HFFc6 (cell line): ENCODE data around the gene LARGE1. TPM values are rescaled to one million over a fixed set of nuclear protein-coding genes. Genes with fewer than 3 reads are reported as not detected.

Experiments used
- DNase-seq: peaks from one replicate; pipeline ENCODE4 v3.0.0-alpha.2; 2018
- H3K27ac Mint-ChIP-seq: 2 replicates; pipeline ENCODE4 v1.8.0; 2020; ENCODE audit warnings: mild to moderate bottlenecking, mixed read lengths
- H3K27me3 Mint-ChIP-seq: 2 replicates; pipeline ENCODE4 v1.8.0; 2021; ENCODE audit warnings: mild to moderate bottlenecking, moderate library complexity, mixed read lengths; ENCODE audit not compliant: insufficient read depth
- H3K36me3 Mint-ChIP-seq: 2 replicates; pipeline ENCODE4 v1.8.0; 2021; ENCODE audit warnings: low read depth, mixed read lengths
- H3K4me1 Mint-ChIP-seq: 2 replicates; pipeline ENCODE4 v1.8.0; 2020; ENCODE audit warnings: low read depth, mixed read lengths
- H3K4me3 Mint-ChIP-seq: 2 replicates; pipeline ENCODE4 v1.8.0; 2020; ENCODE audit warnings: mild to moderate bottlenecking, moderate library complexity, mixed read lengths
- H3K9me3 Mint-ChIP-seq: 2 replicates; pipeline ENCODE4 v1.8.0; 2020; ENCODE audit warnings: mild to moderate bottlenecking, mixed read lengths
- total RNA-seq, 6 experiments: library from RNA; stranded (reverse); fragmentation: NEBNext Ultra II Directional; extraction: Animal tissue kit (Norgen Biotek cat#: 25700); gene quantifications; 2 replicates in 1 of 6; 3 replicates in 5 of 6; pipeline ENCODE4 v1.2.3, GENCODE V29; 2021
- TF ChIP-seq, protein P1 (sequence below): fragments of 200-600 bp; sonication (generic); IDR thresholded peaks from 2 replicates; pipeline ENCODE4 v1.5.0; 2021; ENCODE audit warnings: antibody characterized with exemption, mild to moderate bottlenecking

The LARGE1 gene
- total RNA-seq, 6 experiments from 2014 or later, result 4.9 to 7.3 (median 6.5) TPM

DNA sequence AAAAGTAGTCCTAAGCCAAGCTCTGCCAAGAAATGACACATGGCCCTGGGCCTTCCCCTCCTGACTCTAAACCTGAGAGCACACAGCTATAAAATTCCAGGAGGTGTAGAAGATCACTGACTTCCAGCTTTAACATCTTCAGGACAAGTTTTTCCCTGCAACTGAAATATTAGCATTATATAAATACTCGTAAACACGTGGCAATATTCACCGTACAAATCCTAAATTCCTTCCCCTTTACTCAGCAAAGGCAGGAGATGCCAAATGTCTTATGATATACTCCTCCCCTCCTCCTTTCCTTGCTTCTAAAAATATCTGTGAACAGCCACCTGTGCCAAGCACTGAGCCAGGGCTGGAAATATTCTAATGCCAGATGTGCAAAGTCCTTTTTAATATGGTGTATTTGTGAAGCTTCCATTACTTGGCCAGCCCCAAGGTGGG, 194.0 kb downstream of the LARGE1 start:
- Mint-ChIP-seq H3K4me3 (no peak overlapping the region), H3K27me3 (no peaks in the 10 kb centered on the region; the same call in 1 of the 2 replicates), H3K36me3 (peaks cover 15% of the 10 kb centered on the region; the same call in 1 of the 2 replicates), H3K27ac (peak overlapping the region; percentile 27), H3K4me1 (peaks cover 10% of the 10 kb centered on the region; the same call in 1 of the 2 replicates), H3K9me3 (peaks cover 63% of the 10 kb centered on the region)
- DNase-seq, result peak; percentile 25
- TF ChIP-seq, protein P1, sequence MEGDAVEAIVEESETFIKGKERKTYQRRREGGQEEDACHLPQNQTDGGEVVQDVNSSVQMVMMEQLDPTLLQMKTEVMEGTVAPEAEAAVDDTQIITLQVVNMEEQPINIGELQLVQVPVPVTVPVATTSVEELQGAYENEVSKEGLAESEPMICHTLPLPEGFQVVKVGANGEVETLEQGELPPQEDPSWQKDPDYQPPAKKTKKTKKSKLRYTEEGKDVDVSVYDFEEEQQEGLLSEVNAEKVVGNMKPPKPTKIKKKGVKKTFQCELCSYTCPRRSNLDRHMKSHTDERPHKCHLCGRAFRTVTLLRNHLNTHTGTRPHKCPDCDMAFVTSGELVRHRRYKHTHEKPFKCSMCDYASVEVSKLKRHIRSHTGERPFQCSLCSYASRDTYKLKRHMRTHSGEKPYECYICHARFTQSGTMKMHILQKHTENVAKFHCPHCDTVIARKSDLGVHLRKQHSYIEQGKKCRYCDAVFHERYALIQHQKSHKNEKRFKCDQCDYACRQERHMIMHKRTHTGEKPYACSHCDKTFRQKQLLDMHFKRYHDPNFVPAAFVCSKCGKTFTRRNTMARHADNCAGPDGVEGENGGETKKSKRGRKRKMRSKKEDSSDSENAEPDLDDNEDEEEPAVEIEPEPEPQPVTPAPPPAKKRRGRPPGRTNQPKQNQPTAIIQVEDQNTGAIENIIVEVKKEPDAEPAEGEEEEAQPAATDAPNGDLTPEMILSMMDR, result no peak

DNA sequence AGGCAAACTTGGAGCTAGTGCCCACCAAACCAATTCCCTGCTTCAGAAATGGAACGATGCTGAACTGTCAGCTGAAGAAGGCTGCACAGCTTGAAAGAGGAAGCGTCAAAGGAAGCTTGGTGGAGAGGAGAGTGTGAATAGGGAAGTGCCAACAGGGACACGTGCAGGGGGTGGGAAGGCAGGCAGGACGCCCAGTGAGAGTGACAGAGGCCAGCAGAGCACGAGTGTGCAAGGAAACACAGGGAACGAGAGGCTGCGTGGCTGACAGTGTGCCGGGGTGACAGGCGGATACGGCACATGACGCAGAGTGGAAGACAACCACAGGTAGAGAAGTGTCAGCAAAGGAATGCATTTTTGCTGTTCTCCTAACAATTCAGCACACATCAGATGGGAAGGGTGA, 196.4 kb downstream of the LARGE1 start:
- Mint-ChIP-seq H3K9me3 (peaks cover 59% of the 10 kb centered on the region), H3K4me1 (peaks cover 10% of the 10 kb centered on the region; the same call in 1 of the 2 replicates), H3K27ac (no peak overlapping the region), H3K27me3 (no peaks in the 10 kb centered on the region; the same call in 1 of the 2 replicates), H3K4me3 (no peak overlapping the region), H3K36me3 (peaks cover 15% of the 10 kb centered on the region; the same call in 1 of the 2 replicates)
- TF ChIP-seq, protein P1, result no peak
- DNase-seq, result no peak

DNA sequence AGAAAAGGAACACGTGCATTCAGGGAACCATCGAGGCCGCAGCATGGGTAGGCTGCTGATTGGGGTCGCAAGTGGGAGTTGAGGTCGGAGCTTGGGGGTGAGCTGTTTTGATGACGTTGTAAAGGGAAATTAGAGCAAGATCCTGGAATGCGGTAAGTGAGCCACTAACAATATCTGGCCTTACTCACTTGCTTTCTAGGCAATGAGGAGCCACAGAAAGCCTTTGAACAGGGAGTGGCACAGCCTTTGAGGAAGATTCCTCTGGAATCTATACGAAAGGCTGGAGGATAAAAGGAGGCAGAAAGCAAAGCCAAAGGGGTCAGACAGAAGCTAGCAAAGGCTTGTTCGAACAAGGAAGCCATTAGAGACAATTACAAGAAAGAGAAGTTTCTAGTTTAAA, 197.5 kb downstream of the LARGE1 start:
- no peak overlapping the region for H3K27ac Mint-ChIP-seq
- H3K4me1 Mint-ChIP-seq, result peaks cover 10% of the 10 kb centered on the region; the same call in 1 of the 2 replicates
- H3K36me3 Mint-ChIP-seq, result peaks cover 15% of the 10 kb centered on the region; the same call in 1 of the 2 replicates
- H3K4me3 Mint-ChIP-seq, result no peak overlapping the region
- H3K9me3 Mint-ChIP-seq, result peaks cover 59% of the 10 kb centered on the region
- DNase-seq, result no peak
- no peaks in the 10 kb centered on the region; the same call in 1 of the 2 replicates for H3K27me3 Mint-ChIP-seq
- TF ChIP-seq, protein P1, result no peak

DNA sequence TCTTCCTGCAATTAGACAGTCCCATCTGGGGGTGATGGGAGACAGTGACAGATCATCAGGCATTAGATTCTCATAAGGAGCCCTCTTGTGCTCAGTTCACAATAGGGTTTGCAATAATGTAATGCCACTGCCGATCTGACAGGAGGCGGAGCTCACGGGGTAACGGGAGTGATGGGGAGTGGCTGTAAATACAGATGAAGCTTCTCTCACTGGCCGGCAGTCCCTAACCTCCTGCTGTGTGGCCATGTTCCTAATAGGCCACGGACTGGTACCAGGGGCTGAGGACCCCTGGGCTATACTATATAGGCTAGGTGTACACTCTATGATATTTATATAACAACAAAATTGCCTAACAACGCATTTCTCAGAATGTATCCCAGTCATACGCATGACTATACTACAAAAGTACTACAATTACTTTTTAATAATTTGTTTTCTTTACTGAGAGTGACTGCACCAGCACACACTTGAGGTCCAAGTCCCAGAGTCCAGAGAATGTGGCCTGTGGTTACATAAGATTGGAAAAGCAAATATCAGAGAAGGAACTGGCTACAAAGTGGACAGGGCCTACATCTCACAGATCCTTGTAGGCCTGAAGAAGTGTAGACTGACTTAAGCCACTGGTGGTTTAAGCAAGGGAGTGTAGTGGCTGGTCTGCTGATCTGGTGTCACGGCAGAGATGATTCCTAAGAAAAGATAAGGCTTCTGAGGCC, 200.0 kb downstream of the LARGE1 start:
- Mint-ChIP-seq H3K27ac (no peak overlapping the region), H3K36me3 (peaks cover 19% of the 10 kb centered on the region), H3K9me3 (peaks cover 67% of the 10 kb centered on the region), H3K4me1 (no peaks in the 10 kb centered on the region), H3K27me3 (no peaks in the 10 kb centered on the region; the same call in 1 of the 2 replicates), H3K4me3 (no peak overlapping the region)
- TF ChIP-seq, protein P1, result no peak
- no peak for DNase-seq

DNA sequence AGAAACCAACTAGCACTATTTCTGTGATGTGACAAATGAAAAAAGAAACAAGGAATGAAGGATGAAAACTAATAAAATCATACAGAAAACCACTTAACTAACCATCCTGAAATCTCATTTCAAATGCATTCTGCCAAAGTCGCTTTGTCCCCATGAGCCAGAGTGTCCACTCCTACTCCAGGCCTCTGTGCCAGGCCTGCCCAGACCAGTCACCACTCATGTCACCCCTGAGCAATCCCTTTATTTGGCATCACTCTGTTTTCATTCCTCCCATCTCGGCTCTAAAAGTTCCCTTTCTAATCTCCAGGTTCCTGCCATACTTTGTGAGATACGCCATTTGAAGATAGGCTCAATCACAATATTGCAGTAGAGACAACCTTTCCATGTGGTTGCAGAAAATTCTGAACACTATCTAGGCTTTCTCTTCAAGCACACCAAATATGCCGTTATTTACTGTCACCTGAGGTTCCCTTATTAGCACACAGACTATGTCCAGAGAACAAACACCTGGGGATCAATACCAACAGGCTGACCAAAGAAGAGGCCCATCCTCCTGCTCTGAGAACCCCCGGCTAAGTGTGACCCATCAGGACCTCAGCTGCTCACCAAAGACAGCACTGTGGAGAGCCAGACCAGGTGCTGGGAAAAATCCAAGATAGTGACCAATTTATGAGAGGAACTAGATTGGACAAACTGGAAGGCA, 202.4 kb downstream of the LARGE1 start:
- peaks cover 68% of the 10 kb centered on the region for H3K9me3 Mint-ChIP-seq
- no peak for DNase-seq
- peaks cover 24% of the 10 kb centered on the region for H3K36me3 Mint-ChIP-seq
- TF ChIP-seq, protein P1, result no peak
- H3K27me3 Mint-ChIP-seq, result no peaks in the 10 kb centered on the region; the same call in 1 of the 2 replicates
- H3K4me1 Mint-ChIP-seq, result no peaks in the 10 kb centered on the region
- H3K4me3 Mint-ChIP-seq, result no peak overlapping the region
- H3K27ac Mint-ChIP-seq, result no peak overlapping the region
